Spleen (tissue), 7 donors: Measurements from ENCODE around the gene APOB.

ENCODE experiments used
- CTCF ChIP-seq, 11 experiments: fragments of 200-600 bp in 7 of 11; fragments of 450-650 bp in 4 of 11; sonication (generic) in 4 of 11; IDR thresholded peaks in 8 of 11; conservative IDR thresholded peaks in 3 of 11; 1 replicate in 7 of 11; 2 replicates in 4 of 11; pipeline versions ENCODE4 v1.4.0 to v1.8.0; 2016 to 2021; ENCODE audit warnings: antibody characterized with exemption in 11 of 11, inconsistent platforms in 4 of 11, mild to moderate bottlenecking in 1 of 11
- POLR2A ChIP-seq, 3 donors: fragments of 450-650 bp; IDR thresholded peaks; one replicate each; pipeline ENCODE4 v1.5.1; 2017; ENCODE audit warnings: antibody characterized with exemption in 3 of 3, mild to moderate bottlenecking in 1 of 3
- donor health status: DM: no; HTN: no; CAD: no; lungs with moderate emphysema.
- donor health status: DM: no; HTN: no; CAD: no.
- donor health status: DM: no; HTN: no; CAD: no.

DNA sequence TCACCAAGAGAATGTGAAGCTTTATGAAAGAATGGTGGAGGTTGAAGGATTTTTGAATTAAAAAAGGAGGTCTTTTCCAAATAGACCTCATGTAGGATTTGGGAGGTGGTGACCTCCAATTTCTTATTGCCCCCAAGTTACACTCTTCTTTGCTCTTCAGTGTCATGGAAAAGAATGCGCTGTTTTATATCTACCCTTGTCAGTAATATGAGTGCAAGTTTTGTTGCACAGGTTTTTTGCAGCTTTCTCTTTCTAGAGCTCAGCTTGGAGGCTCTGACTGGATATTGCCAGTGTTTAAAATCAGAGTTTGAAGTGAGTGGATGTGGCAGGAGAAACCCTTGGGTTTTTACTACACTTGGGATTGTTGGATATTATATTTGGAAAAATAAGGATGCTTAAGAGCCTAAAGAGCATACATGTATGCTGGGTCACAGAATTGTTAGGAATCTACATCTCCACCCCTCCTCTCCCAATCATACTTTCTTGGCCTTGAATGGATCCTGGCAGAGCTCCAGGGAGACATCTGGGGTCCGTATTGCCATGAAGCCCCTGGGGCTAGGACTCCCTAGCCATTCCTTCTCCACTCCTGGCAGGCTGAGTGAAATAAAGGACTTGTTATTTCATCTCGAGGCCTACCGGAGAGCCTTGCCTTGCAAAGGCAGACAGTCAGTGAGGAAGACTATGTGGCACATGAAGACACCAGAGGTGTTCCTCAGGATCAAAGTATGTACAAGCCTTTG lies 43.8 kb downstream of the APOB start:
- TF ChIP-seq CTCF (IDR thresholded peaks at IDR 0.05 in 8 of 11, conservative IDR thresholded peaks at IDR 0.05 in 3 of 11) (no peak), POLR2A (IDR thresholded peaks at IDR 0.05) (no peak)
